HG03432 (cell line): ENCODE measurements around the gene TRPM3.
"Not testable (repeated sequence)": the region's sequence is repeated elsewhere in the genome, so short reads cannot be mapped to it uniquely, and the experiment has no call there.

Experiments used
- ATAC-seq: cut with Tn5 transposase; IDR thresholded peaks from one replicate; pipeline ENCODE4 v1.9.1; 2021; ENCODE audit warnings: mild to moderate bottlenecking, moderate library complexity; ENCODE audit not compliant: unreplicated experiment

The TRPM3 gene

DNA sequence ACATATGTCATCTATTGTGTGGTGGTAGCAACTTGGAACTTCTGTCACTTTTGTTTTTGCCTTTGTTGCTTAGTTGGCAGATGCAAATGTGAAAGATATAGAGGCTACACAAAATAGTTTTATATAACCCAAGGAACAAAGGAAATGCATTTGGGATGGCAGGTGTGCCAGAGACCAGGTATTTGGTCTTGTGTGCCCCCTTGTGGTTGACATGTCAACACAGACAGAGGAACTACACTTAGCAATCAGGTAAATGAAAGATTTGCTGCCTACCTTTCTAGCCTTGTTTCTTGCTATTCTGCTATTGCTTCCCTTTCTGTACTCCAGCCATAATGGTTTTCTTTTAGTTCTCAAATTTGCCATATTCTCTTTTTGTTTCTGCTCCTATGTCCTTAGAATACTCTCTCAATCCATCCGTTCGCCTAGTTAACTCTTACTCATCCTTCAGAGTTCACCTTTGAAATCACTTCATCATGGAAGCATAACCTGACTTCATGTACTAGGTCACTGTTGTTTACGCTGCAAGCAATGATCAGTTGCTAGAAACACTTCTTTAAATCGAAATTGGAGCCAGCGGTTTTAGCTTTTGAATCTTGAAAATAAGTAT is 119.5 kb downstream of the TRPM3 start:
- no peak for ATAC-seq

DNA sequence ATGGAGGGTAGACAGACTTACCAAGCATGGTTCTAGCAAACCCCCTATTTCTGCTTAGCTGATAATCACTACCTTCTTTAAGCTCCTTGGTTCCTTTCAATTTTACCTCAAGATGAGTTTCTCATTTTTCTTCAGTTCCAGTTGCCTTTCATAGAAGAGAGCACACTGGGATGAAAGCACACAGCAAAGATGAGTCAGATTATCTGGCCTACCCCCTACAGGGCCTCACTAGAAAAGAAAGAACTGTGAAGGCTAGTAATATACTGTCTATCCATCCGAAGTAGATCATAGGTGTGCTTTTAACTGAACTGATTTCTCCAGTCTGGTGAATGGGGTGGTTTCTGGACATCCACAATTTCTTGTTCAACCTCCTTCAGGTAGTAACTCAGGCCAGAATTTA is 122.5 kb downstream of the TRPM3 start:
- ATAC-seq, result no peak

DNA sequence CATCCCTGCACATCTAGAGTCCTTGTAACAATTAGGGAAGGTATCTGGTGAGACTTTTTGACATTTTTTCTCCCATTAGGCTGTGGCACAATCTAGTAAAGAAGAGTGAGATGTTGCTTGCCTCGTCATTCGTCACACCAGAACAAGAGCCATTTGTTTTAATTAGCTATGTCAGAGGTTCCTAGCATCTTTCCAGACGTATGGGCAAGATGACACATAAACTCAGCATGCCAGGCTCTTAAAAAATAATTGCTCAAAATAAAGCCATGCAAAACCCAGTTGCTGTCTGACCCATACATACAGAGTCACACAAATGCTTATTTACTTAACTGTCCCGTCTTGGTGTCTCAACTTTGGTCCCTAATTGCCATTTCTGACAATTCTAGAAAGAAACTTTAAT is 125.9 kb downstream of the TRPM3 start:
- no peak for ATAC-seq

DNA sequence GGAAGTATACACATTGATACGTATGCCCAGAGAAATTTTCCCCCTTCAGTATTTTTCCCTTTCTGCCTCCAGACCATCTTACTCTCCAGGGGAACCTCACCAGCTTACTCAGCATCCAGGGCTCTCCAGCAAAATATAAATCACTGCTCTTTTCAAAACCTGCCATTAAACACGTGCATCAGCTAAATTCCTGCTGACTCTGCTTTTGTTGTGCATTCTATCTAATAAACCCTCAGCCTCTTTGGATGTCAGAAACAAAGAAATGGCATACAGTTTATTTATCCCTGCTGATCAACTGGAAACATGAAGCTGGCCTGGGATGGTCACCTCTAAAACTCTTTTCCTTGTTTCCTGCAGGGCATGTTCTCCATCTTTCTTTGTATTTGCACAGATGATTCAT is 126.8 kb downstream of the TRPM3 start:
- ATAC-seq, result no peak

DNA sequence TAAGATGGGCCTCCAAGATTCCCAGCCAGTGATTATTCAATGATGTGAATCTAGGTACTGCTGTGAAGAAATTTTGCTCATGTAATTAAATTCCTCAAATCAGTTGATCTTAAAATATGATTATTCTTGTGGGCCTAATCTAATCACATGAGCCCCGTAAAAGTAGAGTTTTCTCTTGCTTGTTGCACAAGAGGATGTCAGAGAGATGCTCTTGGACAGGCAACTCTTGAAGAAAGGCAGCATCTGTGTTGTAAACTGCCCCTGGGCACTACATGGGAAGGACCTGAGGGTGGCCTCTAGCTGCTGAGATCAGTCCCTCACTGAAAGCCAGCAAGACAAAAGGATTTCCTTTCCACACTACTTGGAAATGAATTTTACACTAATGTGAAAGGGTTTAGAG is 132.9 kb downstream of the TRPM3 start:
- ATAC-seq, result no peak

DNA sequence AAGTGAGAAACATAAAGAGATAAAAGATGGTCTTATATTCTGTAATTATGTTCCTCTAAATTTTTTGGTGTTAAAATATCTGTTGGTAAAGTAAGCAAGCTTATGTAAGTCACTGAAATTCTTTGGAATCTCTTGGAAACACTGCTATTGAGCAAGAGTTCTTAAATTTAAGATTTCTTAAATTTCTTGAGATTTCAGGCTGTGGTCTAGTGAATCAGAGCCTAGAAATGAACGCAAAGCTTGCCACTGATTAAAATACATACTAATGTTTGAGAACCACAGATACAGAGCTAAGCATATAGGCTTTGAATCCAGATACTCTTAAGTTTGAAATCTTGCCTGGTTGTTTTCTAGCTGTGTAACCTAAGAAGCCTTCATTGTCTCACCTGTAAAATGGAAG is 133.4 kb downstream of the TRPM3 start:
- ATAC-seq, result no peak

DNA sequence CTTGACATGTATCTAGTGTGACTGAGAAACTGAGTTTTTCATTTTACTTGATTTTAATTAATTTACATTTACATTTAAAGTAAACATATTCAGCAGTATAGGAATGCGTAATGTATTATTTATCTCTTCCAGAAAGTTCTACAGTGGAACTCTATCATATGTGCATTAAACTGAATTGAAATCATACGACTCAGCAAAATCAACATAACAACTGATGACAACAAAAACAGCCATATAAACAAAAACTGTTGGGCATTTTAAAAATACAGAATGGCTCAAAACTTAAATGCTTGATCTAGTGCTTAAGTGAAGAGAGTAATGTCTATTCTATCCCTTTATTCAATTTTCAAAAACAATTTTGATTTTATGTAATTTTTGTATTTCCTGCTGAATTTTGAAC is 134.4 kb downstream of the TRPM3 start:
- ATAC-seq, result no peak

DNA sequence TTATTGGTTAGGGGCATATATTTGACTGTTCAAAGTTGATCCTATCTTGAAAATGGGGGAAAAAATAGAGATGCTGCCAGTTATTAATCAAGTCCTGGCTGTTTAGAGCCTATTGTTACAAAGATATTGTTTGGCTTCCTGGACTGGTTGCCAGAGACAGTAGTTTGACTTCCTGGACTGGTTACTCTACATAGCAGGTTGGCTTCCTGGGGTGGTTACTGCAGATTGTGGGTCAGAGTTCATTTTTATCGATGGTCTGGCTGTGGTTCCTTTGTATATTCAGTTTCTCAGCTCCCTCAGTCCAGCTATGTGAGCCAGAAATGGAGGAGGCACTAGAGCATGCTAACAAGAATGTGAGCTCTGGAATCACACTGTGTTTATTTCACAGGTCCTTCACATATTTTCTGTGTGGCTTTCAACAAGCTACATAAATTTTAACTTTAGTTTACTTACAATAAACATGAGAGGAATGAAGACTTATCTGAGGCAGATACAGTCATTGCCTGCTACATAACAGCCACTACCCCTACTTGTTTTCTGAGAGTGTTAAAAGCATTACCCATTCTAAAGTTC is 137.6 kb downstream of the TRPM3 start:
- no peak for ATAC-seq

DNA sequence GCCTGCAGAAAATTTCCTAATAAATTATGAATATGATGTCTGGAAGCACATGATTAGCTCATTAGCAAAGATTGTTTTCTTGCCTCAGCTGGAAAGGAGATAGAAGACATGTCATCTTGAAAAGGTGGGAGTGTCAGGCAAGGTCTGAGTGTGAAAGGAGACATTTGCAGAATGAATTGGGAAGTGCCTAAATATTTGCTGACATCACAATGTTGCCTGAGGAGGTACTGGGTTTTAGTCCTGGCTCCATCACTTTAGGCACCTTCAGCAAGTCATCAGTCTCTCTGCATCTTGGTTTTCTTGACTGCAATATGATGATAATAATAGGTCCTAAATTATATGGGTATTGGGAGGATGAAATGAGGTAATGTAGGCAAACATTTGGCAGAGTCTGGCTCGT is 140.1 kb downstream of the TRPM3 start:
- no peak for ATAC-seq

DNA sequence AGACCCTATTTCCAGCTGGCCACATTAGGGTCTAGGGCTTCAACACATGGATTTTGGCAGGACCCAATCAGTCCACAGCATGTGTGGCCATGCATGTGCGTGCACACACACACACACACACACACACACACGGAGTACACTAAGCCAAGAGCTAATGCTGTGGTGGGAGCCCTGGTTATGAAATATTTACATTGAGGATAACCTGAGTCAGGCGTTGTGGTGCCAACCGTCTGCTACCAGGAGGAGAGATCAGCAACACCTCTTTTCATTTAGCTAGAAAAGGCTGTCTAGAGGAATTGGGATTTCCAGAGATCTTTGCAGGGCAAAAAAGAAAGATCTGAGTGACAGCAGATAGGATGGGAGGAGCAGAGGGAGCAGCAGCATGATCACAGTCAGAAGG is 141.5 kb downstream of the TRPM3 start:
- ATAC-seq, result no peak

DNA sequence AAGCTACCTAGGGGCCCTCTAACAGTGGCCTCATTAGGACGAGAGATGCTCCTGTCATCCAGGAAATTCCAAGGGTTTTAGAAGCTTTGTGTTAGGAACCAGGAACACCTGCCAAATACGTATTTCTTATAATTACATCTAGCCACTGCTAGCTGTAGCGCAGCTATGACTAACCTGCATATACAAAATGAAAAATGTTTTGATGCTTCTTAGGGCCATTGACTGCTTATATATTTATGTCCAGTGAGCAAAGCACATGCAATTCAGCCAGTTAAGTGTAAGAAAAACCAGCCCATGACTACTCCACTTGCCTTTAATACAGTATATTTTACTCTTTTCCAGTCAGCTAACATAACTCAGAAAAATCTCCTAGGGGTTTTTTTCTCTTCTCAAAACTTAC is 143.3 kb downstream of the TRPM3 start:
- no peak for ATAC-seq

DNA sequence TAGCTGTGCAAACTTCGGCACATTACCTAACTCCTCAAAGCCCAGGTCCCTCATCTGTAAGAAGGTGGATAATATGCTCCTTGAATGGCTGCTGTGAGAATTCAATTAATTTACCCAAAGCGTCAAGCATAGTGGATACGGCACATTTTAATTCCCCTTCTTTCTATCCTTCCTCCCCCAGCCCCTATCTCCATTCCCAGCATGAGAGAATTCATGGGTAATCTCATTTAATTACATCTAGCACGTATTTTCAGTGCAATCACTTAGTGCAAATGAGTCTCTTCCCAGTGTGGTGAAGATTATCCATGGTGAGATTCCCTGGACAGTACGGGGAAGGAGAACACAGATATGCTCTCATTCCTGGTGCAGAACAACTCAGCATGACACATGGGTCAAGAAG is 145.6 kb downstream of the TRPM3 start:
- ATAC-seq, result no peak

DNA sequence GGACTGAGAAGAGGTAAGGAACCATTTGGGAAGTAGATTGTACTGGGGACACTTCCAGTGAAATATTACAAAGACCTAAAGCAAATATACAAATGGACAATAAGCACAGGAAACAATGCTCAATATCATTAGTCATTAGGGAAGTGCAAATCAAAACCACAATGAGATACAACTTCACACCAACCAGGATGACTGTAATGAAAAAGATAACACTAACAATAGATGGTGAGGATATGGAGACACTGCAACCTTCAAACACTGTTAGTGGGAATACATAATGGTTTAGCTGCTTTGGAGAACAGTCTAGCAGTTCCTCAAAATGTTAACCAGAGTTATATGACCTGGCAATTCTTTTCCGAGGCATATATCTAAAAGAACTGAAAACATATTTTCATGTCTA is 149.7 kb downstream of the TRPM3 start:
- ATAC-seq, result no peak

DNA sequence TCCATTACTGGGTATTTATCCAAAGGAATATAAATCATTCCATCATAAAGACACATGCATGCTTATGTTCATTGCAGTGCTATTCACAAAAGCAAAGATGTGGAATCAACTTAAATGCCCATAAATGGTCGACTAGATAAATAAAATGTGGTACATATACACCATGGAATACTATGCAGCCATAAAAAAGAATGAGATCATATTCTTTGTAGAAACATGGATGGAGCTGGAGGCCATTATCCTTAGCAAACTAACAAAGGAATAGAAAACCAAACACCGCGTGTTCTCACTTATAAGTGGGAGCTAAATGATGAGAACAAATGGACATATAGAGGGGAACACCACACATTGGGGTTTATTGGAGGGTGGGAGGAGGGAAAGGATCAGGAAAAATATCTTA is 155.0 kb downstream of the TRPM3 start:
- ATAC-seq, result not testable (repeated sequence)

DNA sequence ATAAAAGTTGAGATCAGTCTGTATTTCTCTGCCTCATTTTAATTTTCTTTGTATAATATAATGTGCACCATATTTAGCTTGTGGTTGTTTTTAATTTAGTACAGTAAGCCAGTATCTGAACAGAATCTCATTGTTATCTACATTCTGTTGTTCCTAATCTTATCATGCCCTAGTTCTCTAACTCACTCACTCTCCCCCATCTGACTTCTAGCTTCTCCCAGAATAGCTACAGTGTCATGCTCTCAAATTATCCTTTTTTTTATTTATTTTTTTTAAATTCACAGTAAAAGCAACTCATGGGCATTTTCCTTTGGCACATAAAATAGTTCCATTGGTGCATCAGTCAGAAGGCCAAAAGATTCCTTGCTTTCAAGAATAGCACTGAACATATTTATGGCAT is 156.6 kb downstream of the TRPM3 start:
- no peak for ATAC-seq

DNA sequence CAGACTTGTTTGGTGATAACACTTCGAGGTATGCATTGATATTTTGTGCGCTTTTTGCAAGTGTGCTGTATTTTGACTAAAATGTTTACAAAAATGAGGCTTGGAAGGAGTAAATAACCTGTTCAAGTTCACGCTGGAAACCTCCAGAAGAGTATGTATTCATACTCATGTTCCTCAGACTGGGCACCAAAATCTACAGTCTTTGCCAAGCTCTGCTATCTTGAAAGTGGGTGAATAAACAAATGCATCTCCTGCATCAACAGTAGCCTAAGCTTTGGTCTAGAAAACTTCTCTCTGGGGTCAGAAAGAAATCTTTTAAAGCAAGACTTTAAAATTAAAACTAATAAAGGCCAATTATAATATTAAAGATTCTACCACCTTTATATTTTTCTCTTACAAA is 157.9 kb downstream of the TRPM3 start:
- ATAC-seq, result no peak

DNA sequence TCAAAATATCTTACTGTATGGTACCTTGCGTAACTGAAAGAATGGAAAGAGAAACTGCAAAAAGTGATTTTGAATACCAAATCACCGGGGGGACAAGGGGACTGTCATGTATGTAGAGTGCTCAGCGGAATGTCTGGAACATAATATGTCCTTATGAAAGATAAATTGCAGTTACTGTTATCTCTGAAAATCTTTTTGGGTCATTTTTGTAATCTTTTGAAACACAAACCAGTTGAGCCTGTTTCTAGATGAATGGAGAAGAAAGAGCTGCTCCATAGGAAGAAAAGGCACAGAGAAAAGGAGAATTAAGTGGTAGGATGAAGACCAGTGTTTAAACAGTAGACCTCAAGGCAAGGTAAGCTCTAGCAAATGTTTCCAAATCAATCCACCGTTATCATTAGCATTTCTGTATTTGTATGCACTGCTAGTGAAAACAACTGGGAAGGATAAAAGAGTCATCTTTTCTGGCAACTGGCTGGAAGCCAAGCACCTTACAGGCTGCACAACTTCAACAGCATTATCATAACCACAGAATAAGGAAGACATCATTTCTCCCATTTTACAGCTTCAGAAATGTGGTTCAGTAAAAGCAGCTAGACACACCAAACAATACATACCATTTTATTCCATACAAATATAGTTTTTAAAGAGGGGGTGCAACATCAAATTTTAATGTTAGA is 158.5 kb downstream of the TRPM3 start:
- no peak for ATAC-seq

DNA sequence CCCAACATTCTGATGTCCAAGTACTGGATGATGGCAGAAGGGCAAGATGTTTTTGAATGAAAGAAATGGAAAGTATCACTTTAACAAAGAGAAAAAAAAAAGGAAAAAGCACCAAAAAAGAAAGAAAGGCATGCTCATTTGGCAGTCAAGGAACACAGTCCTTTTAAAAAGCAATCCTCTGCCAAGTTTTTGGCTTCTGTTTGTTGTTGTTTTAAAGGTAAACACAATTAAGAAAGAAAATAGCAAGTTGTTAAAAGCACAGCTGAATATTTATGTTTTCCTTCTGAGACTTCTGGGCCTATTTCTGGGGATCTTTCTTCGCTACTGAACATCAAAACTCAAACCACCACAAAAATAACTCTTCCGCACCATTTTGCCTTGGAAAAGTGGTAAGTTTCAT is 162.1 kb downstream of the TRPM3 start:
- ATAC-seq, result no peak

DNA sequence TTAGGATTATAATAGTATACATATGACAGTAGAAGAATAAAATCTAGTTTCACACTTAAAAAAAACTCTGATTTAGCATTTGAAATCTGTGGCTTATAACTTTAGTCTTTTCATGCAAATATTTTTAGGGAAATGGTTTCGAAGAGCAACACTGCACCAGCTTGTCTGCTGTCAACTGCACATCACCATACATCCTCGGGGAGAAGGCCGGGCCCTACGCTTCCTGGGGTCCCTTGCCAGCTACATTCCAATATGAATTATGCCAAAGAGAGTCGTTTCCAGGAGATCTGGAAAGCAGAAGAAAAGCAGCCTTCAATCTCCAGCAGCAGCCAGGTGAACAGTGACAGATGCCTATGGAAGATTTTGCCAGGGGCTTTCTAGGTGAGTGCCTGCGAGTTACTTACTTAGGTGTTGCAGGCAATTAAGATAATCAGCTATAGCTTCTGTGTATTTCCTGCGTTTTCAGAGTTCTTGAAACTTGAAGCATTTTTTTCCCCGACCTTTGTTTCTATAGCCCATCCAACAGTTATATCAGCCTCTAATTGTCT is 166.8 kb downstream of the TRPM3 start:
- no peak for ATAC-seq

DNA sequence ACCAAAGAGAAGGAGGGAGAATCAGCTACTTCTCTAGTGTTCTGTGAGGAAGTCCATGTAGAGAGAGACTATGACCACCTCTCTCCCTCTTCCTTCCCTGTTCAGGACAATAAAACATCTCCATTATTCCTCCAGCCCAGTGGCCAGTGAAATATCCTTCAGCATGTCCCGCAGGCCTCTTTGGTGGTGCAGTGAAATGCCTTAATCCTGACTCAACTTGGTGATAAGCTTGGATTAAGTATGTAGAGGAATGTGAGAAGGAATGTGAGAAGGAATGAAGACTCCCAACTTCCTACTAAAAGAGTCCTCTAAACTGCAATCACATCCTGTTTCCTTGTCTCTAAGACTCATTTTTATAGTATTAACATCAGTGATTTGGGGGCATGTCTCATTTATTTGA is 167.3 kb downstream of the TRPM3 start:
- no peak for ATAC-seq

DNA sequence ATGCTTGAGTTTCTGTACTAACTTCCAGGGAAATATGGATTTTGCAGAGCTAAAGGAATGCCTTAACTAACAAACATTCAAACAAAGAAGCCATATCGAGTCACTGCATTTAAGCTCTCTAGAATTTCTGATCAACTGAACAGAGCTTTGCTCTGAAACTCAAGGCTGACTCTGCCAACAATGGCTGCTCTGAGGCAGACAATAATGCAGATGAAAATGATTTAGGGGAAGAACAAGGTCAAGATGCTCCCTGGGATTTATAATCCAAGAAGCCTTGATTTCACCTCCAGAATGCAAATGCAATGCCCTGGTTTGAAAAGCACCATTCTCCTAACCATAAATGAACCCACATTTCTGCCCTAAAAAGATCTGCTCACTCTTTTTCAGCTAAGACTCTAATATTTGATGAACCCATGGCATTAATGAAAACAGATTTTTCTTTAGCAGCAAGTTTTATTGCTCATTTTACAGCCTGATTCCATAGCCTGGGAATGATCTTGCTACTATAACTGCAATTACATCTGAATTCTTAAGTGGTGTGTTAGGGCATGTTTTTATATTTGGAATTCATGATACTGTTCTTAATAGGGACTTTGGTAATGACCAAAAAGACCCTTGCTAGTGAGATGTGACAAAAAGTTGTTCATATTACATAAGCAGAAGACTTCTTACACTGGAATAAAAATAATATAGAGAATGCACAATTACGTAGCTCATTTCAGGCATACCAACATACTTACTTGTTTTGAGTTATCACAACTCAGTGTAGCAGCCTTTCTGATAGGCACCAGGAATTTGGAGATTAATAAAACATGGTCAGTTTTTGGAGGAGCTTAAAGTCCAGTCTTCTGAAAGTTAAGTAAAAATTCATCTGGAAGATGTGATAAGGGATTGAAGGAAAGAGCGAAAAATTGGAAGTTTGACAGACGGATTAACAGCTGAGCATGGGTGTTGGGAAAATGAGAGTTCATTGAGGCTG is 169.4 kb downstream of the TRPM3 start:
- ATAC-seq, result no peak
